H9 (cell line): Measurements from ENCODE around the gene AGAP3. TPM values are rescaled to one million over a fixed set of nuclear protein-coding genes. Genes with fewer than 3 reads are reported as not detected.

Source experiments
- DNase-seq: peaks from one replicate; pipeline ENCODE4 v3.0.0-alpha.2; 2017
- H2AFZ ChIP-seq: one replicate; pipeline ENCODE4 v1.6.1; 2013; ENCODE audit warnings: mild to moderate bottlenecking, low read length, control low read depth, moderate library complexity
- H2AK5ac ChIP-seq: 2 replicates; pipeline ENCODE4 v1.6.1; 2013; ENCODE audit warnings: low read length, control low read depth, mixed read lengths; ENCODE audit not compliant: insufficient read length
- H2BK120ac ChIP-seq: one replicate; pipeline ENCODE4 v1.6.1; 2013; ENCODE audit warnings: low read depth, mild to moderate bottlenecking, low read length, control low read depth, inconsistent platforms; ENCODE audit not compliant: poor library complexity, severe bottlenecking
- H2BK12ac ChIP-seq: 2 replicates; pipeline ENCODE4 v1.6.1; 2013; ENCODE audit warnings: low read length, control low read depth, mixed read lengths, low read depth; ENCODE audit not compliant: insufficient read length
- H2BK15ac ChIP-seq: 2 replicates; pipeline ENCODE4 v1.6.1; 2013; ENCODE audit warnings: low read depth, low read length, control low read depth
- H2BK20ac ChIP-seq: one replicate; pipeline ENCODE4 v1.6.1; 2013; ENCODE audit warnings: low read depth, mild to moderate bottlenecking, low read length, control low read depth, inconsistent platforms; ENCODE audit not compliant: poor library complexity, severe bottlenecking
- H2BK5ac ChIP-seq: 2 replicates; pipeline ENCODE4 v1.6.1; 2013; ENCODE audit warnings: low read length, control low read depth, mixed read lengths; ENCODE audit not compliant: insufficient read length
- H3K14ac ChIP-seq: 2 replicates; pipeline ENCODE4 v1.6.1; 2013; ENCODE audit warnings: low read length, control low read depth; ENCODE audit not compliant: insufficient read depth
- H3K18ac ChIP-seq: 2 replicates; pipeline ENCODE4 v1.6.1; 2013; ENCODE audit warnings: low read depth, mild to moderate bottlenecking, mixed read lengths, low read length, control low read depth; ENCODE audit not compliant: insufficient read length
- H3K23ac ChIP-seq: 2 replicates; pipeline ENCODE4 v1.6.1; 2013; ENCODE audit warnings: low read length, control low read depth, mixed read lengths, low read depth; ENCODE audit not compliant: insufficient read length
- H3K23me2 ChIP-seq: 2 replicates; pipeline ENCODE4 v1.6.1; 2013; ENCODE audit warnings: low read depth, mild to moderate bottlenecking, mixed read lengths, low read length, control low read depth; ENCODE audit not compliant: insufficient read length, poor library complexity, severe bottlenecking
- H3K27ac ChIP-seq: 2 replicates; pipeline ENCODE4 v1.5.1; 2013; ENCODE audit warnings: low read length, control low read depth, mixed read lengths, low read depth; ENCODE audit not compliant: insufficient read length
- H3K27me3 ChIP-seq: 2 replicates; pipeline ENCODE4 v1.6.1; 2013; ENCODE audit warnings: low read length, control low read depth, inconsistent platforms; ENCODE audit not compliant: insufficient read depth
- H3K4ac ChIP-seq: 2 replicates; pipeline ENCODE4 v1.6.1; 2013; ENCODE audit warnings: low read depth, mild to moderate bottlenecking, control low read depth, inconsistent platforms, low read length, moderate library complexity
- H3K4me1 ChIP-seq: 2 replicates; pipeline ENCODE4 v1.6.1; 2013; ENCODE audit warnings: low read length, control low read depth, inconsistent platforms; ENCODE audit not compliant: insufficient read depth
- H3K4me2 ChIP-seq: 2 replicates; pipeline ENCODE4 v1.6.1; 2013; ENCODE audit warnings: low read length, control low read depth, mixed read lengths; ENCODE audit not compliant: insufficient read length, insufficient read depth
- H3K56ac ChIP-seq: 2 replicates; pipeline ENCODE4 v1.6.1; 2013; ENCODE audit warnings: low read depth, mild to moderate bottlenecking, mixed read lengths, low read length, control low read depth; ENCODE audit not compliant: insufficient read length
- H3K79me1 ChIP-seq: 2 replicates; pipeline ENCODE4 v1.6.1; 2013; ENCODE audit warnings: low read depth, mild to moderate bottlenecking, moderate library complexity, low read length, control low read depth, inconsistent platforms; ENCODE audit not compliant: insufficient read depth, poor library complexity, severe bottlenecking
- H3K79me2 ChIP-seq: 2 replicates; pipeline ENCODE4 v1.6.1; 2013; ENCODE audit warnings: low read length, control low read depth, inconsistent platforms; ENCODE audit not compliant: insufficient read depth
- H3K9ac ChIP-seq: 2 replicates; pipeline ENCODE4 v1.6.1; 2013; ENCODE audit warnings: low read length, control low read depth, mixed read lengths; ENCODE audit not compliant: insufficient read length; ENCODE audit errors: extremely low read depth
- H3K9me3 ChIP-seq: one replicate; pipeline ENCODE4 v1.6.1; 2013; ENCODE audit warnings: low read depth, low read length, inconsistent platforms; ENCODE audit not compliant: control insufficient read depth
- H3T11ph ChIP-seq: one replicate; pipeline ENCODE4 v1.6.1; 2013; ENCODE audit warnings: mild to moderate bottlenecking, low read length, control low read depth, inconsistent platforms
- H4K20me1 ChIP-seq: one replicate; pipeline ENCODE4 v1.6.1; 2013; ENCODE audit not compliant: control insufficient read depth, insufficient read length, insufficient read depth
- H4K5ac ChIP-seq: 2 replicates; pipeline ENCODE4 v1.6.1; 2013; ENCODE audit warnings: low read depth, mild to moderate bottlenecking, mixed read lengths, low read length, control low read depth; ENCODE audit not compliant: insufficient read length
- H4K8ac ChIP-seq: replicated peaks from 2 replicates; pipeline ENCODE4 v1.6.1; 2013; ENCODE audit warnings: low read length, control low read depth, mixed read lengths, low read depth; ENCODE audit not compliant: insufficient read length
- H4K91ac ChIP-seq: 2 replicates; pipeline ENCODE4 v1.6.1; 2013; ENCODE audit warnings: low read depth, mild to moderate bottlenecking, moderate library complexity, mixed read lengths, low read length, control low read depth; ENCODE audit not compliant: insufficient read length
- H3K27ac Mint-ChIP-seq, 3 experiments: 2 replicates in 2 of 3; 3 replicates in 1 of 3; pipeline ENCODE4 v1.8.0; 2020 to 2021; ENCODE audit warnings: mixed read lengths in 3 of 3, mild to moderate bottlenecking in 1 of 3, moderate library complexity in 1 of 3
- H3K27me3 Mint-ChIP-seq: 2 replicates; pipeline ENCODE4 v1.8.0; 2021; ENCODE audit warnings: low read depth, mild to moderate bottlenecking, moderate library complexity, mixed read lengths
- H3K36me3 Mint-ChIP-seq, 3 experiments: 2 replicates in 2 of 3; 3 replicates in 1 of 3; pipeline ENCODE4 v1.8.0; 2020 to 2021; ENCODE audit warnings: low read depth in 3 of 3, mixed read lengths in 3 of 3; ENCODE audit not compliant: insufficient read depth in 1 of 3
- H3K4me1 Mint-ChIP-seq, 2 experiments: 2 replicates each; pipeline ENCODE4 v1.8.0; 2020; ENCODE audit warnings: mixed read lengths in 2 of 2
- H3K4me3 Mint-ChIP-seq, 2 experiments: 2 replicates in 1 of 2; 3 replicates in 1 of 2; pipeline ENCODE4 v1.8.0; 2020 to 2021; ENCODE audit warnings: mild to moderate bottlenecking in 2 of 2, mixed read lengths in 2 of 2, moderate library complexity in 1 of 2
- H3K9me3 Mint-ChIP-seq, 2 experiments: 2 replicates in 1 of 2; 3 replicates in 1 of 2; pipeline ENCODE4 v1.8.0; 2020; ENCODE audit warnings: mild to moderate bottlenecking in 2 of 2, mixed read lengths in 2 of 2, moderate library complexity in 1 of 2
- WGBS: extraction: QIAGEN DNeasy Blood & Tissue Kit; methylation state at CpG from one replicate; pipeline ENCODE4 v1.1.7; 2013; ENCODE audit warnings: missing lambda C conversion rate, low lambda C conversion rate, mixed read lengths; ENCODE audit not compliant: insufficient read length; ENCODE audit errors: extremely low coverage; 5-methylcytosine and 5-hydroxymethylcytosine counted together
- total RNA-seq: library from RNA; stranded (reverse); gene quantifications from 2 replicates; pipeline ENCODE4 v1.2.1, GENCODE V29; 2021
- TF ChIP-seq, protein P1 (sequence below): fragments of 200-600 bp; sonication (generic); conservative IDR thresholded peaks from 3 replicates; pipeline ENCODE4 v1.8.0; 2021; ENCODE audit warnings: antibody characterized with exemption, mild to moderate bottlenecking

The AGAP3 gene
- total RNA-seq, 1 experiment from 2014 or later, result 97.7 TPM

- Mint-ChIP-seq H3K4me3 (peak overlapping the region in 1 of 2 experiments; percentile 0; a peak in 1 of 5 replicates), H3K27ac (peak overlapping the region in 2 of 3 experiments; percentile 2 to 62; a peak in 2 of 7 replicates), H3K36me3 (peaks cover 19 to 61% (median 23%) of the 10 kb centered on the region in 3 experiments; a peak in 6 of 7 replicates), H3K4me1 (peaks cover 32 to 56% of the 10 kb centered on the region in 2 experiments), H3K27me3 (no peaks in the 10 kb centered on the region; the same call in 1 of the 2 replicates), H3K9me3 (no peaks in the 10 kb centered on the region; a peak in 2 of 5 replicates)
- Histone ChIP-seq H4K8ac (no peak overlapping the region), H3K14ac (no peak overlapping the region), H3K4ac (no peak overlapping the region), H2BK12ac (no peak overlapping the region), H2AK5ac (no peak overlapping the region), H3K9me3 (no peaks in the 10 kb centered on the region), H3K27ac (no peak overlapping the region), H3K23ac (no peak overlapping the region), H3K56ac (no peak overlapping the region), H3K4me2 (no peak overlapping the region), H4K91ac (no peak overlapping the region), H3K27me3 (no peaks in the 10 kb centered on the region), H2BK5ac (no peak overlapping the region), H3K79me2 (no peaks in the 10 kb centered on the region), H2AFZ (no peak overlapping the region), H2BK15ac (no peak overlapping the region), H3K79me1 (no peaks in the 10 kb centered on the region), H3K9ac (no peak overlapping the region), H3K4me1 (no peaks in the 10 kb centered on the region; the same call in 1 of the 2 replicates), H3K23me2 (no peaks in the 10 kb centered on the region), H3K18ac (no peak overlapping the region), H2BK120ac (no peak overlapping the region), H3T11ph (no peak overlapping the region), H4K20me1 (no peaks in the 10 kb centered on the region), H4K5ac (no peak overlapping the region), H2BK20ac (no peak overlapping the region)
- WGBS, result no CpG with 5 or more reads among the region's 18 CpGs
- TF ChIP-seq, protein P1, sequence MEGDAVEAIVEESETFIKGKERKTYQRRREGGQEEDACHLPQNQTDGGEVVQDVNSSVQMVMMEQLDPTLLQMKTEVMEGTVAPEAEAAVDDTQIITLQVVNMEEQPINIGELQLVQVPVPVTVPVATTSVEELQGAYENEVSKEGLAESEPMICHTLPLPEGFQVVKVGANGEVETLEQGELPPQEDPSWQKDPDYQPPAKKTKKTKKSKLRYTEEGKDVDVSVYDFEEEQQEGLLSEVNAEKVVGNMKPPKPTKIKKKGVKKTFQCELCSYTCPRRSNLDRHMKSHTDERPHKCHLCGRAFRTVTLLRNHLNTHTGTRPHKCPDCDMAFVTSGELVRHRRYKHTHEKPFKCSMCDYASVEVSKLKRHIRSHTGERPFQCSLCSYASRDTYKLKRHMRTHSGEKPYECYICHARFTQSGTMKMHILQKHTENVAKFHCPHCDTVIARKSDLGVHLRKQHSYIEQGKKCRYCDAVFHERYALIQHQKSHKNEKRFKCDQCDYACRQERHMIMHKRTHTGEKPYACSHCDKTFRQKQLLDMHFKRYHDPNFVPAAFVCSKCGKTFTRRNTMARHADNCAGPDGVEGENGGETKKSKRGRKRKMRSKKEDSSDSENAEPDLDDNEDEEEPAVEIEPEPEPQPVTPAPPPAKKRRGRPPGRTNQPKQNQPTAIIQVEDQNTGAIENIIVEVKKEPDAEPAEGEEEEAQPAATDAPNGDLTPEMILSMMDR, result no peak
- no peak for DNase-seq
Measured at GRCh38 chr7:151139071-151139790, 53.0 kb downstream of the AGAP3 start.
